ENCODE measurements around the gene BBX.
"Not testable (repeated sequence)": the region's sequence is repeated elsewhere in the genome, so short reads cannot be mapped to it uniquely, and the experiment has no call there.

BBX gene

GRCh38 chr3:107543666-107544065 lies 20.9 kb downstream of the BBX start:
- no peak for DNase-seq (ENCODE audit: low spot score)

- DNase-seq (ENCODE audit: low spot score), result no peak
These were observed 22.9 kb downstream of the BBX start for GRCh38 chr3:107545680-107546120.

GRCh38 chr3:107548601-107549000 lies 25.8 kb downstream of the BBX start:
- DNase-seq (ENCODE audit: low spot score), result no peak

GRCh38 chr3:107555359-107555758 lies 32.6 kb downstream of the BBX start:
- DNase-seq (ENCODE audit: low spot score), result no peak

- no peak for DNase-seq (ENCODE audit: low spot score)
These were observed 35.0 kb downstream of the BBX start for GRCh38 chr3:107557743-107558142.

- no peak for DNase-seq (ENCODE audit: low spot score)
These were observed 37.4 kb downstream of the BBX start for GRCh38 chr3:107560166-107560565.

GRCh38 chr3:107561980-107562379 lies 39.2 kb downstream of the BBX start:
- DNase-seq (ENCODE audit: low spot score), result no peak

GRCh38 chr3:107562969-107563529 lies 40.3 kb downstream of the BBX start:
- no peak for DNase-seq (ENCODE audit: low spot score)

GRCh38 chr3:107565244-107565643 lies 42.5 kb downstream of the BBX start:
- not testable (repeated sequence) for DNase-seq (ENCODE audit: low spot score)

- not testable (repeated sequence) for DNase-seq (ENCODE audit: low spot score)
These were observed 48.3 kb downstream of the BBX start for GRCh38 chr3:107571089-107571488.

- not testable (repeated sequence) for DNase-seq (ENCODE audit: low spot score)
These were observed 48.7 kb downstream of the BBX start for GRCh38 chr3:107571492-107571891.

- peak; percentile 22 for DNase-seq (ENCODE audit: low spot score)
These were observed 51.9 kb downstream of the BBX start for GRCh38 chr3:107574650-107575049.

- DNase-seq (ENCODE audit: low spot score), result no peak
These were observed 55.3 kb downstream of the BBX start for GRCh38 chr3:107578091-107578490.

- DNase-seq (ENCODE audit: low spot score), result no peak
These were observed 55.8 kb downstream of the BBX start for GRCh38 chr3:107578523-107578922.

GRCh38 chr3:107579371-107579770 lies 56.6 kb downstream of the BBX start:
- DNase-seq (ENCODE audit: low spot score), result no peak

- DNase-seq (ENCODE audit: low spot score), result no peak
These were observed 58.5 kb downstream of the BBX start for GRCh38 chr3:107581230-107581629.

- DNase-seq (ENCODE audit: low spot score), result no peak
These were observed 65.5 kb downstream of the BBX start for GRCh38 chr3:107588217-107588616.

- no peak for DNase-seq (ENCODE audit: low spot score)
These were observed 66.7 kb downstream of the BBX start for GRCh38 chr3:107589454-107589853.

- no peak for DNase-seq (ENCODE audit: low spot score)
These were observed 68.0 kb downstream of the BBX start for GRCh38 chr3:107590786-107591185.

GRCh38 chr3:107592073-107592472 lies 69.3 kb downstream of the BBX start:
- DNase-seq (ENCODE audit: low spot score), result no peak

- DNase-seq (ENCODE audit: low spot score), result no peak
These were observed 72.1 kb downstream of the BBX start for GRCh38 chr3:107594870-107595269.

GRCh38 chr3:107596639-107597038 lies 73.9 kb downstream of the BBX start:
- no peak for DNase-seq (ENCODE audit: low spot score)

- peak; percentile 6 for DNase-seq (ENCODE audit: low spot score)
These were observed 76.4 kb downstream of the BBX start for GRCh38 chr3:107598926-107599771.

- DNase-seq (ENCODE audit: low spot score), result no peak
These were observed 77.0 kb downstream of the BBX start for GRCh38 chr3:107599772-107600145.

Data from LoVo (cell line).